Type B pancreatic cell (in vitro differentiated cells): ENCODE measurements around the gene CCDC157. TPM values are rescaled to one million over a fixed set of nuclear protein-coding genes. Genes with fewer than 3 reads are reported as not detected.
"Not testable (repeated sequence)": the region's sequence is repeated elsewhere in the genome, so short reads cannot be mapped to it uniquely, and the experiment has no call there.

Source experiments
- DNase-seq: peaks from one replicate; pipeline ENCODE4 v3.0.0; 2021; ENCODE audit warnings: mixed read lengths; ENCODE audit not compliant: unreplicated experiment; ENCODE audit errors: extremely low spot score
- H3K27ac Mint-ChIP-seq: 2 replicates; pipeline ENCODE4 v1.8.0; 2021; ENCODE audit warnings: mild to moderate bottlenecking, mixed read lengths
- H3K27me3 Mint-ChIP-seq: 2 replicates; pipeline ENCODE4 v1.8.0; 2021; ENCODE audit warnings: mixed read lengths
- H3K36me3 Mint-ChIP-seq: 2 replicates; pipeline ENCODE4 v1.8.0; 2021; ENCODE audit warnings: mixed read lengths
- H3K4me1 Mint-ChIP-seq: one replicate; pipeline ENCODE4 v1.8.0; 2021; ENCODE audit warnings: mixed read lengths; ENCODE audit not compliant: unreplicated experiment
- H3K4me3 Mint-ChIP-seq: 2 replicates; pipeline ENCODE4 v1.8.0; 2021; ENCODE audit warnings: mild to moderate bottlenecking, mixed read lengths
- H3K9me3 Mint-ChIP-seq: 2 replicates; pipeline ENCODE4 v1.8.0; 2021; ENCODE audit warnings: mixed read lengths
- CTCF ChIP-seq: fragments of 200-600 bp; sonication (generic); conservative IDR thresholded peaks from 2 replicates; pipeline ENCODE4 v1.5.0; 2021; ENCODE audit warnings: antibody characterized with exemption, mild to moderate bottlenecking
- total RNA-seq: library from RNA; stranded (reverse); gene quantifications from 2 replicates; pipeline ENCODE4 v1.2.1, GENCODE V29; 2021; ENCODE audit warnings: low replicate concordance

The CCDC157 gene
- total RNA-seq, 1 donor from 2014 or later: 9.4 TPM

GRCh38 chr22:30402028-30402765 is 45.4 kb downstream of the CCDC157 start:
- TF ChIP-seq CTCF: no peak
- Mint-ChIP-seq H3K4me1 (peaks cover 16% of the 10 kb centered on the region), H3K4me3 (no peak overlapping the region), H3K36me3 (no peaks in the 10 kb centered on the region), H3K27me3 (peaks cover 16% of the 10 kb centered on the region), H3K27ac (peak overlapping the region; percentile 18), H3K9me3 (no peaks in the 10 kb centered on the region)
- no peak for DNase-seq

DNA sequence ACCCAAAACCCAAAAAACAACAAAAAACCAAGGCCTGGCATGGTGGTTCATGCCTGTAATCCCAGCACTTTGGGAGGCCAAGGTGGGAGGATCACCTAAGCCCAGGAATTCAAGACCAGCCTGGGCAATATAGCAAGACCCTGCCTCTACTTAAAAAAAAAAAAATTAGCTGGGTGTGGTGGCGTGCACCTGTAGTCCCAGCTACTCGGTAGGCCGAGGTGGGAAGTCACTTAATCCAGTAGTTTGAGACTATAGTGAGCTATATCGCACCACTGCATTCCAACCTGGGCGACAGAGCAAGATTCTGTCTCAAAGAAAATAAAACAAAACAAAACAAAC is 45.9 kb downstream of the CCDC157 start:
- not testable (repeated sequence) for H3K36me3 Mint-ChIP-seq, H3K4me3 Mint-ChIP-seq, DNase-seq, H3K27ac Mint-ChIP-seq, H3K9me3 Mint-ChIP-seq
- peaks cover 13% of the 10 kb centered on the region for H3K4me1 Mint-ChIP-seq
- H3K27me3 Mint-ChIP-seq: peaks cover 13% of the 10 kb centered on the region

- no peak for DNase-seq
- Mint-ChIP-seq H3K27me3 (no peaks in the 10 kb centered on the region), H3K4me3 (no peak overlapping the region), H3K27ac (no peak overlapping the region), H3K36me3 (no peaks in the 10 kb centered on the region), H3K9me3 (no peaks in the 10 kb centered on the region), H3K4me1 (peaks cover 7% of the 10 kb centered on the region)
- no peak for TF ChIP-seq CTCF
These were observed 47.5 kb downstream of the CCDC157 start for GRCh38 chr22:30404307-30404706.

DNA sequence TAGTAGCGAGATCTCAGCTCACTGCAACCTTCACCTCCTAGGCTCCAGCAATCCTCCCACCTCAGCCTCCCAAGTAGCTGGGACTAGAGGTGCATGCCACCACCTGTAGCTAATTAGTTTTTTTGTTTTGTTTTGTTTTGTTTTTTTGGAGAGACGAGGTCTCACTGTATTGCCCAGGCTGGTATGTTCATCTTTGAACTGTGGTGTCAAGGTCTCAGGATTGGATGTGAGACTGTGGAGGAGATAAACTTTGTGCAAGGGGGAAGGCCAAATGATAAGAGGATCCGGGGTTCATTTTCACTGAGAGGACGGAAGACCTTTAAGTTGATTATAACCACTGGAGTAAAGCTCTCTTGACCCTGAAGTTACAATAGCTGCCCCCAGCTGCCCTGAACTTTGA is 48.9 kb downstream of the CCDC157 start:
- DNase-seq: no peak
- Mint-ChIP-seq H3K36me3 (no peaks in the 10 kb centered on the region), H3K4me3 (no peak overlapping the region), H3K27me3 (no peaks in the 10 kb centered on the region), H3K27ac (no peak overlapping the region), H3K9me3 (no peaks in the 10 kb centered on the region), H3K4me1 (peaks cover 7% of the 10 kb centered on the region)
- TF ChIP-seq CTCF: no peak

DNA sequence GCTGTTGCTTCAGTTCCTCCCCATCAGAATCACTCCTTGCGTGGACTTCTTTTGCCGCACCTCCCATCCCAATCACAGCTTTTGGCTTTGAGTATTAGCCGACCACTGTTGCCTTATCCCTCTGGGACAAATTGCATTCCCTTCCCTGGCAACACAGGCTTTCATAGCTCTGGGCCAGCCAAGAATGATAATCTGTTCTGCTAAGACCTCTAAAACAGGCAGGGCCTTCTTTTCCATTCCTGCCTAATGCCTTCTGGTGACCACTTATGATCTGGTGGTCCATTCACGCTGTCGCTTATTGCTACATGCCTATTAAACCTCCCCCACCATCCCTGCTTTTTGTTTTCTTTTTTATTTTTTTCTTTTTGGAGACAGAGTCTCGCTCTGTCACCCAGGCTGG is 49.6 kb downstream of the CCDC157 start:
- Mint-ChIP-seq H3K36me3 (no peaks in the 10 kb centered on the region), H3K4me1 (peaks cover 7% of the 10 kb centered on the region), H3K9me3 (no peaks in the 10 kb centered on the region)

More for the DNA sequence above, 49.6 kb downstream of the CCDC157 start:
- H3K4me3 Mint-ChIP-seq: no peak overlapping the region
- no peak overlapping the region for H3K27ac Mint-ChIP-seq
- no peak for DNase-seq
- H3K27me3 Mint-ChIP-seq: no peaks in the 10 kb centered on the region
- TF ChIP-seq CTCF: no peak
